GM23338 (cell line): ENCODE data around the gene VMP1.

ENCODE experiments used
- CREB1 ChIP-seq: fragments of 250-450 bp; sonication (Bioruptor Pico); IDR thresholded peaks from 2 replicates; pipeline ENCODE4 v1.5.0; 2020; ENCODE audit warnings: low read depth, mild to moderate bottlenecking, moderate library complexity
- EZH2 ChIP-seq: fragments of 200-600 bp; sonication (generic); IDR thresholded peaks from one replicate; pipeline ENCODE4 v1.8.0; 2017; ENCODE audit warnings: antibody characterized with exemption, mild to moderate bottlenecking, low read depth; ENCODE audit not compliant: unreplicated experiment
- EZH2phosphoT487 ChIP-seq: fragments of 200-600 bp; sonication (generic); IDR thresholded peaks from one replicate; pipeline ENCODE4 v1.8.1; 2018; ENCODE audit warnings: antibody characterized with exemption; ENCODE audit not compliant: unreplicated experiment
- JUNB ChIP-seq: IDR thresholded peaks from one replicate; pipeline ENCODE4 v1.6.1; 2016; ENCODE audit warnings: antibody characterized with exemption; ENCODE audit not compliant: unreplicated experiment
- NANOG ChIP-seq: IDR thresholded peaks from 2 replicates; pipeline ENCODE4 v1.6.1; 2016; ENCODE audit warnings: antibody characterized with exemption, borderline replicate concordance
- POLR2AphosphoS5 ChIP-seq: IDR thresholded peaks from 2 replicates; pipeline ENCODE4 v1.6.1; 2016; ENCODE audit warnings: antibody characterized with exemption, low read depth
- STAT1 ChIP-seq: IDR thresholded peaks from one replicate; pipeline ENCODE4 v1.6.1; 2016; ENCODE audit warnings: antibody characterized with exemption; ENCODE audit not compliant: unreplicated experiment
- ZNF114 ChIP-seq: fragments of 250-450 bp; sonication (Bioruptor Pico); IDR thresholded peaks from 2 replicates; pipeline ENCODE4 v1.5.0; 2020; ENCODE audit warnings: mild to moderate bottlenecking, moderate library complexity
- ZNF331 ChIP-seq: fragments of 250-450 bp; sonication (Bioruptor Pico); IDR thresholded peaks from 2 replicates; pipeline ENCODE4 v1.5.0; 2020; ENCODE audit warnings: low read depth, mild to moderate bottlenecking, moderate library complexity
- TF ChIP-seq, protein P1 (sequence below), 2 experiments: fragments of 200-600 bp in 1 of 2; sonication (generic) in 1 of 2; conservative IDR thresholded peaks; 2 replicates each; pipeline versions ENCODE4 v1.5.1 to v1.6.1; 2016 to 2017; ENCODE audit warnings: antibody characterized with exemption in 2 of 2, low read depth in 2 of 2, mild to moderate bottlenecking in 2 of 2, moderate library complexity in 1 of 2
- TF ChIP-seq, protein P2 (sequence below): IDR thresholded peaks from one replicate; pipeline ENCODE4 v1.6.1; 2018; ENCODE audit warnings: antibody characterized with exemption; ENCODE audit not compliant: unreplicated experiment
- TF ChIP-seq, protein P3 (sequence below): IDR thresholded peaks from 2 replicates; pipeline ENCODE4 v1.6.1; 2016; ENCODE audit warnings: antibody characterized with exemption

DNA sequence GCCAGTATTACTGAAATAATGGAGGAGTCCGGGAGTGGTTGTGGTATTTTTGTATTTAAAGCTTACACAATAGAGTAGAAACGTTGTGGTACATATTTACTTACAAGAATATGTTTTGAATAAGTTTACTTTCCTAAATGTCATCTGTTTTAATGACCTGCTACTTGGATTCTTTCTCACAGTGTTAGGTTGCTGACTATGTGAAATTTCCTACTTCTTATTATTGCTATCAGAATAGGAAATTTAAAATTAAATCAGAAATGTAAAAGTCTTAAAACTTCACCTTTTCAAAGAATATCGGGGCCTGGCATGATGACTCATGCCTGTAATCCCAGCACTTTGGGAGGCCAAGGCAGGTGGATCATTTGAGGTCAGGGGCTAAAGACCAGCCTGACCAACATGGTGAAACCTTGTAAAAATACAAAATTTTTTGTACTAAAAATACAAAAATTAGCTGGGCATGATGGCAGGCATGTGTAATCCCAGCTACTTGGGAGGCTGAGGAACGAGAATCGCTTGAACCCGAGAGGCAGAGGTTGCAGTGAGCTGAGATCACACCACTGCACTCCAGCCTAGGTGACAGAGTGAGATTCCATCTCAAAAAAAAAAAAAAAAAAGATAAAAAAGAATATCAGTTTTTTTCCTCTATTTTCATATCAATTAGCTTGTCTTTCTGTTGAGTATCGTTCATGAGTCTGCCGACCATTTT, 77.8 kb downstream of the VMP1 start:
- TF ChIP-seq, protein P1, sequence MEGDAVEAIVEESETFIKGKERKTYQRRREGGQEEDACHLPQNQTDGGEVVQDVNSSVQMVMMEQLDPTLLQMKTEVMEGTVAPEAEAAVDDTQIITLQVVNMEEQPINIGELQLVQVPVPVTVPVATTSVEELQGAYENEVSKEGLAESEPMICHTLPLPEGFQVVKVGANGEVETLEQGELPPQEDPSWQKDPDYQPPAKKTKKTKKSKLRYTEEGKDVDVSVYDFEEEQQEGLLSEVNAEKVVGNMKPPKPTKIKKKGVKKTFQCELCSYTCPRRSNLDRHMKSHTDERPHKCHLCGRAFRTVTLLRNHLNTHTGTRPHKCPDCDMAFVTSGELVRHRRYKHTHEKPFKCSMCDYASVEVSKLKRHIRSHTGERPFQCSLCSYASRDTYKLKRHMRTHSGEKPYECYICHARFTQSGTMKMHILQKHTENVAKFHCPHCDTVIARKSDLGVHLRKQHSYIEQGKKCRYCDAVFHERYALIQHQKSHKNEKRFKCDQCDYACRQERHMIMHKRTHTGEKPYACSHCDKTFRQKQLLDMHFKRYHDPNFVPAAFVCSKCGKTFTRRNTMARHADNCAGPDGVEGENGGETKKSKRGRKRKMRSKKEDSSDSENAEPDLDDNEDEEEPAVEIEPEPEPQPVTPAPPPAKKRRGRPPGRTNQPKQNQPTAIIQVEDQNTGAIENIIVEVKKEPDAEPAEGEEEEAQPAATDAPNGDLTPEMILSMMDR (conservative IDR thresholded peaks at IDR 0.05; ENCODE audit: low read depth in 2 of 2), result no peak
- TF ChIP-seq POLR2AphosphoS5, result no peak
- TF ChIP-seq EZH2phosphoT487, result no peak
- TF ChIP-seq, protein P2, sequence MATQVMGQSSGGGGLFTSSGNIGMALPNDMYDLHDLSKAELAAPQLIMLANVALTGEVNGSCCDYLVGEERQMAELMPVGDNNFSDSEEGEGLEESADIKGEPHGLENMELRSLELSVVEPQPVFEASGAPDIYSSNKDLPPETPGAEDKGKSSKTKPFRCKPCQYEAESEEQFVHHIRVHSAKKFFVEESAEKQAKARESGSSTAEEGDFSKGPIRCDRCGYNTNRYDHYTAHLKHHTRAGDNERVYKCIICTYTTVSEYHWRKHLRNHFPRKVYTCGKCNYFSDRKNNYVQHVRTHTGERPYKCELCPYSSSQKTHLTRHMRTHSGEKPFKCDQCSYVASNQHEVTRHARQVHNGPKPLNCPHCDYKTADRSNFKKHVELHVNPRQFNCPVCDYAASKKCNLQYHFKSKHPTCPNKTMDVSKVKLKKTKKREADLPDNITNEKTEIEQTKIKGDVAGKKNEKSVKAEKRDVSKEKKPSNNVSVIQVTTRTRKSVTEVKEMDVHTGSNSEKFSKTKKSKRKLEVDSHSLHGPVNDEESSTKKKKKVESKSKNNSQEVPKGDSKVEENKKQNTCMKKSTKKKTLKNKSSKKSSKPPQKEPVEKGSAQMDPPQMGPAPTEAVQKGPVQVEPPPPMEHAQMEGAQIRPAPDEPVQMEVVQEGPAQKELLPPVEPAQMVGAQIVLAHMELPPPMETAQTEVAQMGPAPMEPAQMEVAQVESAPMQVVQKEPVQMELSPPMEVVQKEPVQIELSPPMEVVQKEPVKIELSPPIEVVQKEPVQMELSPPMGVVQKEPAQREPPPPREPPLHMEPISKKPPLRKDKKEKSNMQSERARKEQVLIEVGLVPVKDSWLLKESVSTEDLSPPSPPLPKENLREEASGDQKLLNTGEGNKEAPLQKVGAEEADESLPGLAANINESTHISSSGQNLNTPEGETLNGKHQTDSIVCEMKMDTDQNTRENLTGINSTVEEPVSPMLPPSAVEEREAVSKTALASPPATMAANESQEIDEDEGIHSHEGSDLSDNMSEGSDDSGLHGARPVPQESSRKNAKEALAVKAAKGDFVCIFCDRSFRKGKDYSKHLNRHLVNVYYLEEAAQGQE, result no peak
- TF ChIP-seq EZH2, result no peak
- TF ChIP-seq, protein P3, sequence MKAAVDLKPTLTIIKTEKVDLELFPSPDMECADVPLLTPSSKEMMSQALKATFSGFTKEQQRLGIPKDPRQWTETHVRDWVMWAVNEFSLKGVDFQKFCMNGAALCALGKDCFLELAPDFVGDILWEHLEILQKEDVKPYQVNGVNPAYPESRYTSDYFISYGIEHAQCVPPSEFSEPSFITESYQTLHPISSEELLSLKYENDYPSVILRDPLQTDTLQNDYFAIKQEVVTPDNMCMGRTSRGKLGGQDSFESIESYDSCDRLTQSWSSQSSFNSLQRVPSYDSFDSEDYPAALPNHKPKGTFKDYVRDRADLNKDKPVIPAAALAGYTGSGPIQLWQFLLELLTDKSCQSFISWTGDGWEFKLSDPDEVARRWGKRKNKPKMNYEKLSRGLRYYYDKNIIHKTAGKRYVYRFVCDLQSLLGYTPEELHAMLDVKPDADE, result no peak
- no peak for TF ChIP-seq JUNB
- TF ChIP-seq CREB1 (CRISPR knock-in tag), result no peak
- no peak for TF ChIP-seq ZNF114 (CRISPR knock-in tag)
- no peak for TF ChIP-seq ZNF331
- TF ChIP-seq STAT1, result no peak
- TF ChIP-seq NANOG, result no peak
